HG03196 (cell line): ENCODE data around the gene METTL24.
"Not testable (repeated sequence)": the region's sequence is repeated elsewhere in the genome, so short reads cannot be mapped to it uniquely, and the experiment has no call there.

Source experiments
- ATAC-seq: cut with Tn5 transposase; IDR thresholded peaks from one replicate; pipeline ENCODE4 v1.9.1; 2021; ENCODE audit not compliant: unreplicated experiment

METTL24 gene

GRCh38 chr6:110317189-110317588 lies 41.0 kb downstream of the METTL24 start:
- no peak for ATAC-seq

- no peak for ATAC-seq
These were observed 42.2 kb downstream of the METTL24 start for GRCh38 chr6:110315869-110316398.

- ATAC-seq, result no peak
These were observed 42.8 kb downstream of the METTL24 start for GRCh38 chr6:110315207-110315868.

GRCh38 chr6:110310861-110311446 lies 47.2 kb downstream of the METTL24 start:
- ATAC-seq, result no peak

GRCh38 chr6:110309432-110309831 lies 48.7 kb downstream of the METTL24 start:
- not testable (repeated sequence) for ATAC-seq

GRCh38 chr6:110307368-110307767 lies 50.8 kb downstream of the METTL24 start:
- no peak for ATAC-seq

- ATAC-seq, result not testable (repeated sequence)
These were observed 52.3 kb downstream of the METTL24 start for GRCh38 chr6:110305832-110306231.

- not testable (repeated sequence) for ATAC-seq
These were observed 54.5 kb downstream of the METTL24 start for GRCh38 chr6:110303692-110304091.

GRCh38 chr6:110298916-110299315 lies 59.2 kb downstream of the METTL24 start:
- ATAC-seq, result no peak

GRCh38 chr6:110298411-110298810 lies 59.7 kb downstream of the METTL24 start:
- no peak for ATAC-seq

- no peak for ATAC-seq
These were observed 61.7 kb downstream of the METTL24 start for GRCh38 chr6:110296241-110297025.

GRCh38 chr6:110295451-110296165 lies 62.5 kb downstream of the METTL24 start:
- ATAC-seq, result no peak

- ATAC-seq, result no peak
These were observed 70.4 kb downstream of the METTL24 start for GRCh38 chr6:110287462-110288341.

- ATAC-seq, result no peak
These were observed 72.7 kb downstream of the METTL24 start for GRCh38 chr6:110285306-110286060.

- ATAC-seq, result no peak
These were observed 73.3 kb downstream of the METTL24 start for GRCh38 chr6:110284855-110285254.

GRCh38 chr6:110283657-110284056 lies 74.5 kb downstream of the METTL24 start:
- no peak for ATAC-seq

- ATAC-seq, result no peak
These were observed 75.7 kb downstream of the METTL24 start for GRCh38 chr6:110282412-110282811.

GRCh38 chr6:110277100-110277665 lies 81.0 kb downstream of the METTL24 start:
- ATAC-seq, result no peak

- not testable (repeated sequence) for ATAC-seq
These were observed 85.4 kb downstream of the METTL24 start for GRCh38 chr6:110272781-110273180.
